GM13977 (cell line): Measurements from ENCODE around the gene TMEM52.

Source experiments
- DNase-seq: peaks from one replicate; pipeline ENCODE4 v3.0.0; 2012; ENCODE audit warnings: low spot score
- in situ Hi-C: fragments of 300-500 bp; cut with MboI; formaldehyde crosslinking; loops from one replicate; pipeline ENCODE4 v1.12.0; 2022; ENCODE audit warnings: low sequenced_read_pairs, low pct_unique_long_range_greater_than_20kb, mixed read lengths, inconsistent platforms; ENCODE audit not compliant: unreplicated experiment
- TF ChIP-seq, protein P1 (sequence below): IDR thresholded peaks from 2 replicates; pipeline ENCODE4 v1.5.1; 2012; ENCODE audit warnings: mild to moderate bottlenecking, control low read depth; ENCODE audit not compliant: insufficient read depth; ENCODE audit errors: extremely low read depth, missing control alignments

Gene TMEM52

DNA sequence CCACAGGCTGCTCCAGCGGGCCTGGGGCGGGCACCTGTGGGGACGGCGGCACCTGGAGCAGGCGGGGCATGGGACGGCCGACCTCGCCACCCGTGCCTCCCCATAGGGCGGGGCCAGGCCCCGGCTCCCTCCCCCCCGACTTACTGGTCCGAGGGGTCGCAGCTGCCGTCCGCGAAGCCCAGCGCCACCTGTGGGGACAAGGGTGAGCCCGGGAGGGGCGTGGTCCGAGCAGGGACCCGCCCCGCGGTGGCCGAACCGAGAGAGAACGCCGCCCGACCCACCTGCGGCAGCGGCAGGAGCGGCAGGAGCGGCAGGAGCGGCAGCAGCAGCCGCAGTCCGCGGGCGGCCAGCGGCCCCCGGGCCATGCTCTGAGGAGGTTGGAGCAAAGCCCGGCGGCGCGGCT lies at the start of gene TMEM52:
Gene TMEM52 (minus strand): TSS at position 379 of the 403 bp plus-strand sequence. CDS start 14 bp downstream, at position 365.
- no peak for DNase-seq
- in situ Hi-C loops: no loop called here
- TF ChIP-seq, protein P1, sequence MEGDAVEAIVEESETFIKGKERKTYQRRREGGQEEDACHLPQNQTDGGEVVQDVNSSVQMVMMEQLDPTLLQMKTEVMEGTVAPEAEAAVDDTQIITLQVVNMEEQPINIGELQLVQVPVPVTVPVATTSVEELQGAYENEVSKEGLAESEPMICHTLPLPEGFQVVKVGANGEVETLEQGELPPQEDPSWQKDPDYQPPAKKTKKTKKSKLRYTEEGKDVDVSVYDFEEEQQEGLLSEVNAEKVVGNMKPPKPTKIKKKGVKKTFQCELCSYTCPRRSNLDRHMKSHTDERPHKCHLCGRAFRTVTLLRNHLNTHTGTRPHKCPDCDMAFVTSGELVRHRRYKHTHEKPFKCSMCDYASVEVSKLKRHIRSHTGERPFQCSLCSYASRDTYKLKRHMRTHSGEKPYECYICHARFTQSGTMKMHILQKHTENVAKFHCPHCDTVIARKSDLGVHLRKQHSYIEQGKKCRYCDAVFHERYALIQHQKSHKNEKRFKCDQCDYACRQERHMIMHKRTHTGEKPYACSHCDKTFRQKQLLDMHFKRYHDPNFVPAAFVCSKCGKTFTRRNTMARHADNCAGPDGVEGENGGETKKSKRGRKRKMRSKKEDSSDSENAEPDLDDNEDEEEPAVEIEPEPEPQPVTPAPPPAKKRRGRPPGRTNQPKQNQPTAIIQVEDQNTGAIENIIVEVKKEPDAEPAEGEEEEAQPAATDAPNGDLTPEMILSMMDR: peak; percentile 18

DNA sequence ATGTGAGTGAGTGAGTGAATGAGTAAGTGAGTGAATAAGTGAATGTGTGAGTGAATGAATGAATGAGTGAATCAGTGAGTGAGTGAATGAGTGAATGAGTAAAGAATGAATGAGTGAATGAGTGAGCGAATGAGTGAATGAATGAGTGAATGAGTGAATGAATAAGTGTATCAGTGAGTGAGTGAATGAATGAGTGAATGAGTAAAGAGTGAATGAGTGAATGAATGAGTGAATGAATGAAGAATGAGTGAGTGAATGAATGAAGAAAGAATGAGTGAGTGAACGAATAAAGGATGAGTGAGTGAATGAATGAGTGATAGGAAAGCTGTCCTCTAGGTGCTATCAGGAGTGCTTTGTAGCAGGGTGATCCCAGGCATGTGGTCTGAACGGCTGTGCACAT lies 48.8 kb upstream of the TMEM52 start:
- no peak for DNase-seq
- TF ChIP-seq, protein P1: no peak
- in situ Hi-C loops: loop anchor here (25.0 kb wide), 1 partner anchor 419 kb away; the partner anchor contains the start of genes MORN1 and RER1

DNA sequence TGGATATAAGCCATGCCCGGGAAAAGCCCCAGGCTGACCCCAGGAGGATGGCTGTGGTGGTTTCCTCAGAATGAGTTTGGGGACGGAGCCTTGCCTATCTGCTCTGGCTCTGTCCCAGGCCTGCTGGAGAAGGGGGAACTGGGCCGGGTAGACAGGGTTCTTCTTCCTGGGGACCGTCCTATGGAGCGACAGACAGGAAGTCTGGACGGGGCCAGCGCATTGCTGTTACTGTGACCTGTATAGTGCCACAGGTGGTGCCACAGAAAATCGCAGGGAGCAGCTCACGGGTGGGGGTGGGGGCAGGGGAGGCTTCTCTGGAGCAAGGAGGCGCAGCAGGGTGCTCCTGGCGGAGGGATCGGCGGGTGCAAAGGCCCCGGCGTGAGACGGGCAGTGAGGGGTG lies 48.1 kb upstream of the TMEM52 start:
- in situ Hi-C loops: loop anchor here (25.0 kb wide), 1 partner anchor 420 kb away; the partner anchor contains the start of genes MORN1 and RER1

DNA sequence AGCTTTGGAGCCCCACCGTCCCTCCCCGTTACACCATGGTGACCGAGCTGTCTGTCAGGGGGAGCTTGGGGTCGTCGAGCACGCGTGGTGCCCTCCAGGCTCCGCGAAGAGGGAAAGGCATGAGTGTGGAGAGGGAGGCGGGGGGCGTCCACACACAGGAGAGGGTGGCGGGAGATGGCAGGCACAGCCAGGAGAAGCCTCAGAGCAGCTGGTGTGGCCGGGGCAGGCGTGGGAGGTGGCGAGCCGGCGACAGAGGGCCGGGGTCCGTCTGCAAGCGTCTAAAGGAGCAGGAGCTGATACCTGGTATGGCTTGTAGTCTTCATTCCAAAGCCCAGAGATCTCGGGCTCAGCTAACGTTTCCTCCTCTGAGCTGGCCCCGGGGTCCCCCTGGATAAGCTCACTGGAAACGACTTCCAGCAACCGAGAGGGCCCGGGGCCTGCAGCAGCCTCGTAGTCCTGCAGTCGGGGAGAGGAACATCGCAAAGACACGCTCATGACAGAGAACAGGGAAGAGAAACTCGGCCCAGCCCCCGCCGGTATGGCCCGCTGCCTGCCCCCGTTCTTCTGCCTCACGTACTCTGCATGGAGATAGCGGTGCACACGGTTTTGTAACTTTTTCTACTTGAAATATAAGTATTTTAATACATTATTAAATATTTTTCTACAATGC lies 47.1 kb upstream of the TMEM52 start:
- TF ChIP-seq, protein P1: no peak
- DNase-seq: no peak
- in situ Hi-C loops: loop anchor here (25.0 kb wide), 1 partner anchor 421 kb away; the partner anchor contains the start of genes MORN1 and RER1

More for the DNA sequence above, 48.1 kb upstream of the TMEM52 start:
- DNase-seq: no peak
- TF ChIP-seq, protein P1: no peak

DNA sequence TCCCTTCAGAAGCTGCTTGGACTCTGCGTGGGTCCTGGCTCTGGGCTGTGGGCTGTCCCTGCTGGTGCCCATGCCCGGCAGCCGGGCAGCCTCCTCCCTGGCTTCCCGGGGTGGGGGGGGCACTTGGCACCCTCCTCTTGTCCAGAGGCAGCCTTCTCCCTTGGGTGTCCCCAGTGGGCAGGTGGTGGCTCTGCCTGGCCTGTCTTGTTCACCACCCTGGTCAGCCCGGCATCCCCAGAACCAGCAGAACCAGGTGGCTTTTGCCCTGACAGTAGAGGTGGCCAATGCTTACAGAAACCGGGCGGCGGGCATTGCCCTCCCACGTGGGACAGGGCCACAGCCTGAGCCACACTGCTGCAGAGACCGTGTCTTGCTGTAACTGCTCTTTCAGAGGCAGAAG lies 46.5 kb upstream of the TMEM52 start:
- in situ Hi-C loops: loop anchor here (25.0 kb wide), 1 partner anchor 422 kb away; the partner anchor contains the start of genes MORN1 and RER1
- DNase-seq: no peak
- TF ChIP-seq, protein P1: no peak

DNA sequence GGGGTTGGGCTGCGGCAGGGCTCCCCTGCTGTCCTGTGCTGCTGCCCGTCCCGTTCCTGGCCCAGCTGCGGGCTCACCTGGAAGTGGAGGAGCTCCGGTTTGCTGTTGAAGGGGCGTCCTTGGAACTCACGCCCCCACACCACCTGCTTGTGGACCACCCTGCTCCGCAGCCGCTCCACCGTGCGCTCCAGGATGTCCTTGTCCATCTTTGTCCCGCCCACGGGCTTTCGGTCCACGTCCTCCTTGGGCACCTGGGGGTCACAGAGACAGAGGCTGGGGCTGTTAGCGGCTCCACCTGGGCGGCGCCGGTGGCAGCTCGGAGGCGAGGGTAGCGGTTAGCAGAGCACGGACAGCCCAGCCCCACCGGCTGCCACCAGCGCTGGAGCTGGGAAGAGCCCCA lies 45.7 kb upstream of the TMEM52 start:
- DNase-seq: no peak
- in situ Hi-C loops: loop anchor here (25.0 kb wide), 1 partner anchor 422 kb away; the partner anchor contains the start of genes MORN1 and RER1
- TF ChIP-seq, protein P1: no peak
